GM11168 (cell line): ENCODE data around the gene SLC28A1.

ENCODE experiments used
- in situ Hi-C: fragments of 300-500 bp; cut with MboI; formaldehyde crosslinking; loops from one replicate; pipeline ENCODE4 v1.12.0; 2022; ENCODE audit warnings: low sequenced_read_pairs; ENCODE audit not compliant: unreplicated experiment

SLC28A1 gene

GRCh38 chr15:84905016-84905916, 20.8 kb downstream of the SLC28A1 start:
- in situ Hi-C loops: no loop called here

- in situ Hi-C loops: no loop called here
Observed at GRCh38 chr15:84907731-84908130, 23.3 kb downstream of the SLC28A1 start.

GRCh38 chr15:84908564-84908963, 24.1 kb downstream of the SLC28A1 start:
- in situ Hi-C loops: no loop called here

GRCh38 chr15:84909029-84909428, 24.6 kb downstream of the SLC28A1 start:
- in situ Hi-C loops: no loop called here

- in situ Hi-C loops: no loop called here
Observed at GRCh38 chr15:84909782-84910181, 25.3 kb downstream of the SLC28A1 start.

- in situ Hi-C loops: no loop called here
Observed at GRCh38 chr15:84910928-84911623, 26.6 kb downstream of the SLC28A1 start.

GRCh38 chr15:84911879-84912660, 27.6 kb downstream of the SLC28A1 start:
- in situ Hi-C loops: no loop called here

GRCh38 chr15:84913360-84913723, 28.9 kb downstream of the SLC28A1 start:
- in situ Hi-C loops: no loop called here

- in situ Hi-C loops: no loop called here
Observed at GRCh38 chr15:84914351-84914750, 29.9 kb downstream of the SLC28A1 start.

GRCh38 chr15:84914909-84915605, 30.6 kb downstream of the SLC28A1 start:
- in situ Hi-C loops: no loop called here

GRCh38 chr15:84915606-84915958, 31.1 kb downstream of the SLC28A1 start:
- in situ Hi-C loops: no loop called here

- in situ Hi-C loops: no loop called here
Observed at GRCh38 chr15:84917452-84917851, 33.0 kb downstream of the SLC28A1 start.

GRCh38 chr15:84919106-84919667, 34.7 kb downstream of the SLC28A1 start:
- in situ Hi-C loops: no loop called here

- in situ Hi-C loops: loop anchor here (10.0 kb wide), 1 partner anchor 326 kb away; no protein-coding TSS in a partner anchor
Observed at GRCh38 chr15:84921121-84921520, 36.7 kb downstream of the SLC28A1 start.

GRCh38 chr15:84922530-84922929, 38.1 kb downstream of the SLC28A1 start:
- in situ Hi-C loops: loop anchor here (10.0 kb wide), 1 partner anchor 328 kb away; no protein-coding TSS in a partner anchor

- in situ Hi-C loops: loop anchor here (10.0 kb wide), 1 partner anchor 329 kb away; no protein-coding TSS in a partner anchor
Observed at GRCh38 chr15:84924077-84924731, 39.7 kb downstream of the SLC28A1 start.

GRCh38 chr15:84924821-84925569, 40.5 kb downstream of the SLC28A1 start:
- in situ Hi-C loops: loop anchor here (10.0 kb wide), 1 partner anchor 330 kb away; no protein-coding TSS in a partner anchor

- in situ Hi-C loops: loop anchor here (10.0 kb wide), 1 partner anchor 331 kb away; no protein-coding TSS in a partner anchor
Observed at GRCh38 chr15:84925906-84926305, 41.4 kb downstream of the SLC28A1 start.
